Measurements from ENCODE around the gene SCRT2.

- TF ChIP-seq GATA2 (IDR thresholded peaks at IDR 0.05; ENCODE audit: low read depth, low read length) (no peak), GATA3 (IDR thresholded peaks at IDR 0.05; ENCODE audit: low read depth, low read length) (no peak)
Observed at GRCh38 chr20:717832-718231, 42.2 kb upstream of the SCRT2 start.

All from SH-SY5Y (cell line).